Naive thymus-derived CD8-positive, alpha-beta T cell (primary cell): ENCODE data around the gene ERBB4. TPM values are rescaled to one million over a fixed set of nuclear protein-coding genes. Genes with fewer than 3 reads are reported as not detected.
"Not testable (repeated sequence)": the region's sequence is repeated elsewhere in the genome, so short reads cannot be mapped to it uniquely, and the experiment has no call there.

Source experiments
- ATAC-seq, 2 donors: fragments of 150-1000 bp; cut with Tn5 transposase in 1 of 2; sonication (Bioruptor Pico), chemical (Tn5 transposase) in 1 of 2; 1 replicate in 1 of 2; 2 replicates in 1 of 2; pipeline ENCODE4 v1.10.0; 2021; ENCODE audit warnings: mild to moderate bottlenecking in 2 of 2, moderate library complexity in 2 of 2
- POLR2A ChIA-PET: fragments of 350-600 bp; sonication (Branson Sonifier 250); formaldehyde crosslinking; loops from one replicate; lab custom pipeline; 2021; ENCODE audit warnings: antibody characterized with exemption; lab: Charles Lee
- DNase-seq, 10 donors: peaks; one replicate each; pipeline versions ENCODE4 v3.0.0 to v3.0.0-alpha.2; 2020 to 2022
- H3K27ac Mint-ChIP-seq, 10 donors: one replicate each; pipeline ENCODE4 v1.8.0; 2020 to 2022; ENCODE audit warnings: mild to moderate bottlenecking in 10 of 10, mixed read lengths in 10 of 10, moderate library complexity in 4 of 10, inconsistent platforms in 1 of 10
- H3K27me3 Mint-ChIP-seq, 5 donors: one replicate each; pipeline ENCODE4 v1.8.0; 2021 to 2022; ENCODE audit warnings: mixed read lengths in 5 of 5
- H3K36me3 Mint-ChIP-seq, 3 donors: one replicate each; pipeline ENCODE4 v1.8.0; 2020 to 2022; ENCODE audit warnings: mixed read lengths in 3 of 3, mild to moderate bottlenecking in 2 of 3, inconsistent platforms in 1 of 3
- H3K4me1 Mint-ChIP-seq, 4 donors: one replicate each; pipeline ENCODE4 v1.8.0; 2021 to 2022; ENCODE audit warnings: mixed read lengths in 4 of 4
- H3K4me3 Mint-ChIP-seq, 10 donors: one replicate each; pipeline ENCODE4 v1.8.0; 2020 to 2022; ENCODE audit warnings: mild to moderate bottlenecking in 10 of 10, mixed read lengths in 10 of 10, moderate library complexity in 6 of 10, inconsistent platforms in 1 of 10
- H3K9me3 Mint-ChIP-seq, 9 donors: one replicate each; pipeline ENCODE4 v1.8.0; 2020 to 2022; ENCODE audit warnings: mixed read lengths in 9 of 9, mild to moderate bottlenecking in 3 of 9, inconsistent platforms in 1 of 9, moderate library complexity in 1 of 9
- polyA plus RNA-seq, 3 donors: library from polyadenylated mRNA; unstranded; fragments of 300-500 nt; fragmentation: Illumina TruSeq; gene quantifications; one replicate each; pipeline ENCODE4 v1.2.3, GENCODE V29; 2021
- total RNA-seq, 8 experiments: library from RNA in 2 of 8; stranded (reverse) in 2 of 8; gene quantifications; one replicate each; pipeline ENCODE4 v1.2.3 and lab custom pipeline; 2021 to 2026

The ERBB4 gene
- total and polyA plus RNA-seq, 5 experiments from 2014 or later = not detected

GRCh38 chr2:212242724-212243123 is 295.9 kb downstream of the ERBB4 start:
- Mint-ChIP-seq H3K27ac (no peak overlapping the region), H3K36me3 (peaks cover 0 to 3% (median 0%) of the 10 kb centered on the region in 3 donors), H3K9me3 (peaks cover 0 to 5% (median 0%) of the 10 kb centered on the region in 9 donors), H3K4me1 (no peaks in the 10 kb centered on the region), H3K27me3 (peaks cover 0 to 1% (median 0%) of the 10 kb centered on the region in 5 donors), H3K4me3 (no peak overlapping the region)
- ATAC-seq (no peak), DNase-seq (no peak)
- POLR2A ChIA-PET = interaction anchor here (0.6 kb wide), 1 partner anchor 784 kb away, joined by 3 read pairs; no protein-coding TSS in a partner anchor

- H3K27me3 Mint-ChIP-seq, ATAC-seq, DNase-seq, H3K4me1 Mint-ChIP-seq, POLR2A ChIA-PET, H3K27ac Mint-ChIP-seq, H3K36me3 Mint-ChIP-seq, H3K4me3 Mint-ChIP-seq: not testable (repeated sequence)
- H3K9me3 Mint-ChIP-seq = peaks cover 0 to 10% (median 3%) of the 10 kb centered on the region in 9 donors
Measured at GRCh38 chr2:212238152-212238551, 300.4 kb downstream of the ERBB4 start.

DNA sequence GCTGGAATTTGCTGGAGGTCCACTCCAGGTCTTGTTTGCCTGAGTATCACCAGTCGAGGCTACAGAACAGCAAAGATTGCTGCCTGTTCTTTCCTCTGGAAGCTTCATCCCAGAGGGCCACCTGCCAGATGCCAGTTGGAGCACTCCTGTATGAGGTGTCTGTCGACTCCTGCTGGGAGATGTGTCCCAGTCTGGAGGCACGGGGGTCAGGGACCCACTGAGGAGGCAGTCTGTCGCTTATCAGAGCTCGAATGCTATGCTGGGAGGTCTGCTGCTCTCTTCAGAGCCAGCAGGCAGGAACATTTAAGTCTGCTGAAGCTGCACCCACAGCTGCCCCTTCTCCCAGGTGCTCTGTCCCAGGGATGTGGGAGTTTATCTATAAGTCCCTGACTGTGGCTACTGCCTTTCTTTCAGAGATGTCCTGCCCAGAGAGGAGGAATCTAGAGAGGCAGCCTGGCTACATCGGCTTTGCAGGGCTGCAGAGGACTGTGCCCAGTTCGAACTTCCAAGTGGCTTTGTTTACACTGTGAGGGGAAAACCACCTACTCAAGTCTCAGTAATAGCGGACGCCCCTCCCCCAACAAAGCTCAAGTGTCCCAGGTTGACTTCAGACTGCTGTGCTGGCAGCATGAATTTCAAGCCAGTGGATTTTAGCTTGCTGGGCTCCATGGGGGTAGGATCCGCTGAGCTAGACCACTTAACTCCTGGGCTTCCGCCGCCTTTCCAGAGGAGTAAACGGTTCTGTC is 301.1 kb downstream of the ERBB4 start:
- Mint-ChIP-seq H3K36me3 (peaks cover 0 to 3% (median 0%) of the 10 kb centered on the region in 3 donors), H3K27ac (no peak overlapping the region), H3K27me3 (peaks cover 0 to 1% (median 0%) of the 10 kb centered on the region in 5 donors), H3K9me3 (peaks cover 0 to 14% (median 3%) of the 10 kb centered on the region in 9 donors), H3K4me3 (no peak overlapping the region), H3K4me1 (peaks cover 0 to 2% (median 0%) of the 10 kb centered on the region in 4 donors)
- ATAC-seq (no peak), DNase-seq (no peak)
- POLR2A ChIA-PET = no interaction called here

GRCh38 chr2:212228743-212229171 is 309.8 kb downstream of the ERBB4 start:
- POLR2A ChIA-PET = no interaction called here
- DNase-seq (no peak), ATAC-seq (no peak)
- Mint-ChIP-seq H3K27me3 (no peaks in the 10 kb centered on the region), H3K4me3 (no peak overlapping the region), H3K27ac (no peak overlapping the region), H3K4me1 (no peaks in the 10 kb centered on the region), H3K36me3 (no peaks in the 10 kb centered on the region), H3K9me3 (peaks cover 0 to 15% (median 0%) of the 10 kb centered on the region in 9 donors)

DNA sequence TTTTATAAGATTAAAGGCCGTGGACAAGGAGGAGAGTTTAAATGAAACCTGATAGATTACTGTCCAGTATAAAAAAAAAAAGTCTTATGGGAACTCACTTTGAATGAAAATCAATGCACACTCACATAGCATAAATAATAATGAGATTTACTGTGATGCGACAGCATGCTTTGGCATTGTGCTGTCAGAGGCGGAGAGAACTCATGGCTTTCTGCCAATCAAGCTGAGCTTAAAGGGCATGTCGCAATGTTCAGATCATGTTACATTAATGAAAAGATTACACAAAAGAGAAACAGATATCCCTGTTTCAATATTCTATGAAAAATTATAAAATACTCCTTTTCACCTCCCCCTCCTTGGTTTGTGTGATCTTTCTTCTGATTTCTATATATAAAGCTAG is 310.8 kb downstream of the ERBB4 start:
- Mint-ChIP-seq H3K4me1 (no peaks in the 10 kb centered on the region), H3K9me3 (peaks cover 0 to 15% (median 0%) of the 10 kb centered on the region in 9 donors), H3K27ac (no peak overlapping the region), H3K36me3 (no peaks in the 10 kb centered on the region), H3K4me3 (no peak overlapping the region), H3K27me3 (no peaks in the 10 kb centered on the region)
- DNase-seq = no peak
- POLR2A ChIA-PET = no interaction called here
- no peak for ATAC-seq

DNA sequence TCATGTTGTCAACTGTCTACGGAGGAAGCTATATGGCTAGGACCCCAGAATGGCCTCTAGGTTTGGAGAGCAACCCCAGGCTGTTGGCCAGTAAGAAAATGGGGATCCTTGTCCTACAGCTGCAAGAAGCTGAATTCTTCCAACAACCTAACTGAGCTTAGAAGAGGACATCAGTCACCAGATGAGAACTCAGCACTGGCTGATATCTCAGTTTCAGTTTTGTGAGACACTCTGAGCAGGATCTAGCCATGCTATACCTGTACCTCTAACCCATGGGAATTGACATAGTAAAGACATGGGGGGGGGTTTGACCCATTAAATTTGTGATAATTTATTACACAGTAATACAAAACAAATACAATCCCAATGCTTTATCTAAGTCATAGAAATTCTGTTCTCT is 312.5 kb downstream of the ERBB4 start:
- Mint-ChIP-seq H3K4me3 (no peak overlapping the region), H3K9me3 (peaks cover 0 to 15% (median 0%) of the 10 kb centered on the region in 9 donors), H3K4me1 (no peaks in the 10 kb centered on the region), H3K27ac (no peak overlapping the region), H3K36me3 (no peaks in the 10 kb centered on the region), H3K27me3 (no peaks in the 10 kb centered on the region)
- ATAC-seq (no peak), DNase-seq (no peak)
- POLR2A ChIA-PET = no interaction called here

DNA sequence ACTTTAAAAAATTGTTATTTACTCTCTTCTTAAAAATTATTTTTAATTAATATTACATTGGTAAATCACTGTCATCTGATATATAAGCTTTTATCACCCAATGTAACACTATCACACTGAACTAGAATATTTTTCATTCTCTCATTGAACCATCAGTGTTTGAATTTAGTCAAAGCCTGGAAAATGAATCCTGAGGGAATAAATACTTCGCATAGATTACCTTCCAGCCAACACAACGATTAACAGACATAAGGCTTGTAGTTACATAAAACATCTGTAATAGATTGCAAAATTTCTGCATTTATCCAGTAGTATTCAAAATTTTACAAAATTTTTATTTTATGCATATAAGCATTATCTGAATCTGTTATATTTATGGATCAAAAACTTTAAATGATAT is 314.9 kb downstream of the ERBB4 start:
- Mint-ChIP-seq H3K27me3 (no peaks in the 10 kb centered on the region), H3K27ac (no peak overlapping the region), H3K4me3 (no peak overlapping the region), H3K9me3 (peaks cover 0 to 2% (median 0%) of the 10 kb centered on the region in 9 donors), H3K36me3 (no peaks in the 10 kb centered on the region), H3K4me1 (no peaks in the 10 kb centered on the region)
- no peak for ATAC-seq
- POLR2A ChIA-PET = no interaction called here
- no peak for DNase-seq

- H3K36me3 Mint-ChIP-seq = no peaks in the 10 kb centered on the region
- POLR2A ChIA-PET = no interaction called here
- H3K27me3 Mint-ChIP-seq = no peaks in the 10 kb centered on the region
- no peak overlapping the region for H3K27ac Mint-ChIP-seq
- no peak overlapping the region for H3K4me3 Mint-ChIP-seq
- H3K9me3 Mint-ChIP-seq = peaks cover 0 to 21% (median 0%) of the 10 kb centered on the region in 9 donors
- no peaks in the 10 kb centered on the region for H3K4me1 Mint-ChIP-seq
- ATAC-seq (no peak), DNase-seq (no peak)
Measured at GRCh38 chr2:212213191-212213590, 325.4 kb downstream of the ERBB4 start.

DNA sequence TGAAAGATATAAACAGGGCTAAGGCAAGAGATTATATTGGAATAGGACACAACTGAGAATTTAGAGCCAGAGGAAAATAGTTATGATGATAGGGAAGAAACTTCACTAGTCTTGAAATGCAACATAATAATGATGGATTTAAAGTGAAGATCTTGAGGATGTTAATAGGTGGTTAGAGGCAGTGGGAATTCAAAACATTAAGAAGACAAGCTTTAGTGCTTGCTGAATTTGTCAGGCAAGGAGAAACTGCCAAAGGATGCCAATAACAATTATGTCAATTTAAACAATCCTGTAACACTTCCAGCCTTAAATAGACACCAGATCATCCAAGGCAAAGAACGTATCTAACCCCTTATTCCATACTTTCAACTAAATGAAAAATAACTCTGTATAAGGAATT is 330.1 kb downstream of the ERBB4 start:
- ATAC-seq (no peak), DNase-seq (no peak)
- Mint-ChIP-seq H3K4me1 (no peaks in the 10 kb centered on the region), H3K9me3 (peaks cover 0 to 21% (median 0%) of the 10 kb centered on the region in 9 donors), H3K27me3 (no peaks in the 10 kb centered on the region), H3K36me3 (no peaks in the 10 kb centered on the region), H3K27ac (no peak overlapping the region), H3K4me3 (no peak overlapping the region)
- POLR2A ChIA-PET = no interaction called here

GRCh38 chr2:212197776-212198175 is 340.8 kb downstream of the ERBB4 start:
- Mint-ChIP-seq H3K4me1 (no peaks in the 10 kb centered on the region), H3K4me3 (no peak overlapping the region), H3K9me3 (peaks cover 0 to 1% (median 0%) of the 10 kb centered on the region in 9 donors), H3K36me3 (no peaks in the 10 kb centered on the region), H3K27me3 (no peaks in the 10 kb centered on the region), H3K27ac (no peak overlapping the region)
- POLR2A ChIA-PET = no interaction called here
- DNase-seq (no peak), ATAC-seq (no peak)

DNA sequence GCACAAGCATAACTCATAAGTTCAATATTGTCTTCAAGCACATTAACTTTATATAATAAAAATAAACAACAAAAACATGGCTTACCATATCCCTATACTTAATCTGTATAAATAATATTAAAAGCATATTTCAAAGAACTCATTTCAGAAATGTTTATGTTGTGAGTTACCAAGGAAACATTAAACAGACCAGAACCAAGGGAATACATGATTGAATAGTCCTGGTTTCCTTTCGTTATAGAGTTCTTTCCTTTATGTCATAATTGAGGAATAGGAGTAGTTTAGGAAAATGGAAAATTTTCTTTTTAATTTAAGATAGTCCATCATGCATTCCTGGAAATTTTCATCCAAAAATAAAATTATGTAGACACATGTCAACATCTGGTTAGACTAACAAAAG is 343.0 kb downstream of the ERBB4 start:
- DNase-seq (no peak), ATAC-seq (no peak)
- Mint-ChIP-seq H3K27me3 (no peaks in the 10 kb centered on the region), H3K9me3 (peaks cover 0 to 4% (median 0%) of the 10 kb centered on the region in 9 donors), H3K27ac (no peak overlapping the region), H3K4me3 (no peak overlapping the region), H3K36me3 (no peaks in the 10 kb centered on the region), H3K4me1 (no peaks in the 10 kb centered on the region)
- POLR2A ChIA-PET = no interaction called here

- Mint-ChIP-seq H3K36me3 (no peaks in the 10 kb centered on the region), H3K4me3 (no peak overlapping the region), H3K27ac (no peak overlapping the region), H3K27me3 (no peaks in the 10 kb centered on the region), H3K4me1 (no peaks in the 10 kb centered on the region), H3K9me3 (peaks cover 0 to 4% (median 0%) of the 10 kb centered on the region in 9 donors)
- POLR2A ChIA-PET = no interaction called here
- ATAC-seq (no peak), DNase-seq (no peak)
Measured at GRCh38 chr2:212194396-212194795, 344.2 kb downstream of the ERBB4 start.

GRCh38 chr2:212193803-212194202 is 344.8 kb downstream of the ERBB4 start:
- Mint-ChIP-seq H3K4me3 (no peak overlapping the region), H3K27ac (no peak overlapping the region), H3K27me3 (no peaks in the 10 kb centered on the region), H3K9me3 (peaks cover 0 to 4% (median 0%) of the 10 kb centered on the region in 9 donors), H3K36me3 (no peaks in the 10 kb centered on the region), H3K4me1 (no peaks in the 10 kb centered on the region)
- POLR2A ChIA-PET = no interaction called here
- no peak for ATAC-seq
- DNase-seq = no peak

- H3K27ac Mint-ChIP-seq = no peak overlapping the region
- DNase-seq (no peak), ATAC-seq (no peak)
- H3K9me3 Mint-ChIP-seq = peaks cover 0 to 9% (median 0%) of the 10 kb centered on the region in 9 donors
- H3K4me1 Mint-ChIP-seq = no peaks in the 10 kb centered on the region
- no peaks in the 10 kb centered on the region for H3K36me3 Mint-ChIP-seq
- POLR2A ChIA-PET = no interaction called here
- no peaks in the 10 kb centered on the region for H3K27me3 Mint-ChIP-seq
- H3K4me3 Mint-ChIP-seq = no peak overlapping the region
Measured at GRCh38 chr2:212193056-212193455, 345.5 kb downstream of the ERBB4 start.
